Adipocyte (in vitro differentiated cells): ENCODE data around the gene LHFPL2.

Experiments used
- DNase-seq: peaks from one replicate; pipeline ENCODE4 v3.0.0-alpha.2; 2015; ENCODE audit warnings: low read depth
- H3K27me3 ChIP-seq: replicated peaks from 2 replicates; pipeline ENCODE4 v1.7.0; 2013; ENCODE audit warnings: mild to moderate bottlenecking, low read length, moderate library complexity; ENCODE audit not compliant: control insufficient read depth, insufficient read depth
- H3K36me3 ChIP-seq: 2 replicates; pipeline ENCODE4 v1.7.0; 2013; ENCODE audit warnings: low read length, mild to moderate bottlenecking, moderate library complexity; ENCODE audit not compliant: control insufficient read depth, insufficient read depth, severe bottlenecking
- H3K4me1 ChIP-seq: 2 replicates; pipeline ENCODE4 v1.7.0; 2013; ENCODE audit warnings: mild to moderate bottlenecking, low read length, moderate library complexity; ENCODE audit not compliant: control insufficient read depth, insufficient read depth
- H3K4me3 ChIP-seq: 2 replicates; pipeline ENCODE4 v1.7.0; 2013; ENCODE audit warnings: mild to moderate bottlenecking, low read length, moderate library complexity
- H3K9ac ChIP-seq: 2 replicates; pipeline ENCODE4 v1.7.0; 2013; ENCODE audit warnings: mild to moderate bottlenecking, low read length, moderate library complexity
- H3K9me3 ChIP-seq: 2 replicates; pipeline ENCODE4 v1.7.0; 2013; ENCODE audit warnings: mild to moderate bottlenecking, low read length, moderate library complexity; ENCODE audit not compliant: control insufficient read depth

LHFPL2 gene

GRCh38 chr5:78577071-78577807, 71.3 kb downstream of the LHFPL2 start:
- no peak for DNase-seq
- Histone ChIP-seq H3K9ac (peak overlapping the region; percentile 52), H3K27me3 (no peaks in the 10 kb centered on the region), H3K4me1 (peaks cover 58% of the 10 kb centered on the region), H3K36me3 (no peaks in the 10 kb centered on the region), H3K9me3 (no peaks in the 10 kb centered on the region), H3K4me3 (peak overlapping the region; percentile 49)

- Histone ChIP-seq H3K27me3 (no peaks in the 10 kb centered on the region), H3K9me3 (no peaks in the 10 kb centered on the region), H3K4me3 (peak overlapping the region; percentile 49), H3K9ac (peak overlapping the region; percentile 52), H3K36me3 (no peaks in the 10 kb centered on the region), H3K4me1 (peaks cover 58% of the 10 kb centered on the region)
- no peak for DNase-seq
These were observed 72.2 kb downstream of the LHFPL2 start for GRCh38 chr5:78576376-78576775.

- Histone ChIP-seq H3K4me3 (peak overlapping the region; percentile 29), H3K9ac (peak overlapping the region; percentile 60), H3K4me1 (peaks cover 59% of the 10 kb centered on the region), H3K27me3 (no peaks in the 10 kb centered on the region), H3K36me3 (no peaks in the 10 kb centered on the region), H3K9me3 (no peaks in the 10 kb centered on the region)
- DNase-seq, result no peak
These were observed 73.8 kb downstream of the LHFPL2 start for GRCh38 chr5:78574731-78575161.

- H3K27me3 ChIP-seq, result no peaks in the 10 kb centered on the region
- no peak for DNase-seq
- H3K4me1 ChIP-seq, result peaks cover 65% of the 10 kb centered on the region
- H3K9me3 ChIP-seq, result no peaks in the 10 kb centered on the region
- H3K4me3 ChIP-seq, result peak overlapping the region; percentile 29
- no peaks in the 10 kb centered on the region for H3K36me3 ChIP-seq
- peak overlapping the region; percentile 60 for H3K9ac ChIP-seq
These were observed 74.4 kb downstream of the LHFPL2 start for GRCh38 chr5:78574131-78574673.

GRCh38 chr5:78573318-78573717, 75.3 kb downstream of the LHFPL2 start:
- Histone ChIP-seq H3K4me1 (peaks cover 68% of the 10 kb centered on the region), H3K4me3 (no peak overlapping the region), H3K36me3 (no peaks in the 10 kb centered on the region), H3K9me3 (no peaks in the 10 kb centered on the region), H3K27me3 (no peaks in the 10 kb centered on the region), H3K9ac (peak overlapping the region; percentile 43)
- DNase-seq, result no peak

- no peak for DNase-seq
- Histone ChIP-seq H3K4me1 (peaks cover 69% of the 10 kb centered on the region), H3K36me3 (no peaks in the 10 kb centered on the region), H3K9ac (no peak overlapping the region), H3K27me3 (no peaks in the 10 kb centered on the region), H3K9me3 (no peaks in the 10 kb centered on the region), H3K4me3 (no peak overlapping the region)
These were observed 77.9 kb downstream of the LHFPL2 start for GRCh38 chr5:78570646-78571045.

- DNase-seq, result peak; percentile 80
- Histone ChIP-seq H3K9ac (peak overlapping the region; percentile 8), H3K36me3 (peaks cover 5% of the 10 kb centered on the region), H3K4me1 (peaks cover 60% of the 10 kb centered on the region), H3K9me3 (peaks cover 10% of the 10 kb centered on the region), H3K27me3 (no peaks in the 10 kb centered on the region), H3K4me3 (no peak overlapping the region)
These were observed 79.1 kb downstream of the LHFPL2 start for GRCh38 chr5:78569441-78569840.

GRCh38 chr5:78568676-78569075, 79.9 kb downstream of the LHFPL2 start:
- no peak overlapping the region for H3K4me3 ChIP-seq
- no peak for DNase-seq
- peaks cover 10% of the 10 kb centered on the region for H3K9me3 ChIP-seq
- peaks cover 52% of the 10 kb centered on the region for H3K4me1 ChIP-seq
- peaks cover 12% of the 10 kb centered on the region for H3K36me3 ChIP-seq
- no peak overlapping the region for H3K9ac ChIP-seq
- no peaks in the 10 kb centered on the region for H3K27me3 ChIP-seq

GRCh38 chr5:78568212-78568611, 80.4 kb downstream of the LHFPL2 start:
- DNase-seq, result no peak
- H3K27me3 ChIP-seq, result no peaks in the 10 kb centered on the region
- H3K9me3 ChIP-seq, result peaks cover 10% of the 10 kb centered on the region
- peaks cover 47% of the 10 kb centered on the region for H3K4me1 ChIP-seq
- peaks cover 14% of the 10 kb centered on the region for H3K36me3 ChIP-seq
- no peak overlapping the region for H3K4me3 ChIP-seq
- no peak overlapping the region for H3K9ac ChIP-seq

GRCh38 chr5:78567617-78568016, 81.0 kb downstream of the LHFPL2 start:
- Histone ChIP-seq H3K27me3 (no peaks in the 10 kb centered on the region), H3K4me3 (peak overlapping the region; percentile 7), H3K9ac (peak overlapping the region; percentile 4), H3K9me3 (peaks cover 10% of the 10 kb centered on the region), H3K36me3 (peaks cover 14% of the 10 kb centered on the region), H3K4me1 (peaks cover 41% of the 10 kb centered on the region)
- no peak for DNase-seq

GRCh38 chr5:78566747-78567425, 81.7 kb downstream of the LHFPL2 start:
- H3K9me3 ChIP-seq, result peaks cover 10% of the 10 kb centered on the region
- peak overlapping the region; percentile 7 for H3K4me3 ChIP-seq
- H3K36me3 ChIP-seq, result peaks cover 14% of the 10 kb centered on the region
- peak; percentile 42 for DNase-seq
- peaks cover 40% of the 10 kb centered on the region for H3K4me1 ChIP-seq
- H3K9ac ChIP-seq, result peak overlapping the region; percentile 4
- H3K27me3 ChIP-seq, result no peaks in the 10 kb centered on the region
